Upper lobe of right lung (tissue), 1 donor: Measurements from ENCODE around the gene SYDE1. TPM values are rescaled to one million over a fixed set of nuclear protein-coding genes. Genes with fewer than 3 reads are reported as not detected.

ENCODE experiments used
- ATAC-seq: fragments of 200-7000 bp; cut with Tn5 transposase; one replicate; pipeline ENCODE4 v1.9.1; 2020; ENCODE audit warnings: mild to moderate bottlenecking, moderate library complexity
- DNase-seq: peaks from one replicate; pipeline ENCODE4 v3.0.0-alpha.2; 2020
- H3K27ac ChIP-seq: fragments of 200-600 bp; one replicate; pipeline ENCODE4 v1.8.0; 2022
- H3K27me3 ChIP-seq: fragments of 200-600 bp; one replicate; pipeline ENCODE4 v1.8.0; 2022; ENCODE audit warnings: mild to moderate bottlenecking
- H3K36me3 ChIP-seq: fragments of 200-600 bp; one replicate; pipeline ENCODE4 v1.8.0; 2022
- H3K4me1 ChIP-seq: fragments of 200-600 bp; one replicate; pipeline ENCODE4 v1.8.0; 2022
- H3K4me3 ChIP-seq: fragments of 200-600 bp; one replicate; pipeline ENCODE4 v1.8.0; 2022; ENCODE audit warnings: mild to moderate bottlenecking
- H3K9me3 ChIP-seq: fragments of 200-600 bp; one replicate; pipeline ENCODE4 v1.8.0; 2022
- intact Hi-C: fragments of 100-400 bp; cut with DNase I; formaldehyde crosslinking; loops from one replicate; pipeline ENCODE4 v1.11.0; 2022
- total RNA-seq: library from RNA; stranded (reverse); fragmentation: NEBNext Ultra II Directional; extraction: Animal tissue kit (Norgen Biotek cat#: 25700); gene quantifications from one replicate; pipeline ENCODE4 v1.2.1, GENCODE V29; 2021
- TF ChIP-seq, protein P1 (sequence below): fragments of 200-600 bp; IDR thresholded peaks from one replicate; pipeline ENCODE4 v1.8.0; 2022; ENCODE audit warnings: antibody characterized with exemption
- donor health status: DM: no; HTN: yes; CAD: no; lungs with severe emphysema.

The SYDE1 gene
- total RNA-seq, 1 donor from 2014 or later, result 25.8 TPM

DNA sequence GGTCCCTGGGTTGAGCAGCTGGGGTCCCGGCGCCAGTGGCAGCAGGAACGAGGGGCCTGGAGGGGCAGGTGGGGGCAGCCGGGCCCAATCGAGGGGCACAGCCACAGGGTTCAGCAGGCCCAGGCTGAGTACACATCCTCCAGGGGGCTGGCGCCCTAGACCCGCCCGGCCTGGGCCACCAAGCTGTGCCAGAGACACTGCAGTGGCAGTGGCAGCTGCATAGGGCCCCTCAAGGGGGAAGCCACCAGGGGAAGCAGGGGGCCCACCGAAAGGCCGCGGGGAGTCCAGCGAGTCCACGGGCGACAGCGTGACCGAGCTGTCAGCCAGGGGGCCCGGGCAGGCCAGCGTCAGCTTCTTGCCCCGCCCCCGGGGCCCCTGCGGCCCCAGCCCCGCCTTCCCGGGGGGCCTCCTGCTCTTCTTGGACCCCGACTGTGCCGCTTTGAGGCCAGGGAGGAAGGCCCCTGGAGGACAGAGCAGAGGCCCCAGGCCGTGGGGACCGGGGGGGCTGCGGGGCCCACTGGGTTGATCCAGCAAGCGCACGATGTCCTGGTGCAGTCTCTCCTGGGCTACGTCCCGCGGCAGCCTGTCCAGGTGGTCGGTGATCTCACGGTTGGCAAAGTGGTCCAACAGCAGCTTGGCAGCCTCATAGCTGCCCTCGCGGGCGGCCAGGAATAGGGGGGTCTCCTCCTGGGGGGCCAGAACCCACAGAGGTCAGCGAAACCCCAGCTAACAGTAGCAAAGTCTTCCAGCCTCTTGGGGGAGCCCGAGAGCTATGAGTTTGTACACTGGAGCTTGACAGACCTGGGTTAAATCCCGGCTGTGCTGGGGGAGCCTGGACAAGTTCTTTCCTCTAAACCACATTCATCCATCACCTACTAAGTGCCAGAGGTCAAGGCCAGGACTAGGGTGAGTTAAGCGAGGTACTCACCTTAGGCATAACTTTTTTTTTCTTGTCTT lies 54.1 kb downstream of the SYDE1 start:
- DNase-seq (no peak), ATAC-seq (peak; percentile 28)
- intact Hi-C loops, result no loop called here
- Histone ChIP-seq H3K4me1 (no peaks in the 10 kb centered on the region), H3K4me3 (no peak overlapping the region), H3K36me3 (no peaks in the 10 kb centered on the region), H3K27ac (no peak overlapping the region), H3K9me3 (no peaks in the 10 kb centered on the region), H3K27me3 (no peaks in the 10 kb centered on the region)
- TF ChIP-seq, protein P1, sequence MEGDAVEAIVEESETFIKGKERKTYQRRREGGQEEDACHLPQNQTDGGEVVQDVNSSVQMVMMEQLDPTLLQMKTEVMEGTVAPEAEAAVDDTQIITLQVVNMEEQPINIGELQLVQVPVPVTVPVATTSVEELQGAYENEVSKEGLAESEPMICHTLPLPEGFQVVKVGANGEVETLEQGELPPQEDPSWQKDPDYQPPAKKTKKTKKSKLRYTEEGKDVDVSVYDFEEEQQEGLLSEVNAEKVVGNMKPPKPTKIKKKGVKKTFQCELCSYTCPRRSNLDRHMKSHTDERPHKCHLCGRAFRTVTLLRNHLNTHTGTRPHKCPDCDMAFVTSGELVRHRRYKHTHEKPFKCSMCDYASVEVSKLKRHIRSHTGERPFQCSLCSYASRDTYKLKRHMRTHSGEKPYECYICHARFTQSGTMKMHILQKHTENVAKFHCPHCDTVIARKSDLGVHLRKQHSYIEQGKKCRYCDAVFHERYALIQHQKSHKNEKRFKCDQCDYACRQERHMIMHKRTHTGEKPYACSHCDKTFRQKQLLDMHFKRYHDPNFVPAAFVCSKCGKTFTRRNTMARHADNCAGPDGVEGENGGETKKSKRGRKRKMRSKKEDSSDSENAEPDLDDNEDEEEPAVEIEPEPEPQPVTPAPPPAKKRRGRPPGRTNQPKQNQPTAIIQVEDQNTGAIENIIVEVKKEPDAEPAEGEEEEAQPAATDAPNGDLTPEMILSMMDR, result peak; percentile 14

Other genes starting within 250 kb of the SYDE1 start
- not detected for gene OR7A17, start 221.3 kb upstream of the SYDE1 start, total RNA-seq
- gene OR7C2, start 165.9 kb upstream of the SYDE1 start, total RNA-seq, result not detected
- not detected for gene SLC1A6, start 127.5 kb upstream of the SYDE1 start, total RNA-seq
- gene CASP14, start 57.9 kb upstream of the SYDE1 start, total RNA-seq, result not detected
- not detected for gene OR1I1, start 25.2 kb upstream of the SYDE1 start, total RNA-seq
- 67.9 TPM for gene NOTCH3, start 93.6 kb downstream of the SYDE1 start, total RNA-seq
- 2.5 TPM for gene EPHX3, start 125.0 kb downstream of the SYDE1 start, total RNA-seq
- 101 TPM for gene BRD4, start 225.1 kb downstream of the SYDE1 start, total RNA-seq